Kidney epithelial cell (primary cell): ENCODE results near the gene ALPP. TPM values are rescaled to one million over a fixed set of nuclear protein-coding genes. Genes with fewer than 3 reads are reported as not detected.
"Not testable (repeated sequence)": the region's sequence is repeated elsewhere in the genome, so short reads cannot be mapped to it uniquely, and the experiment has no call there.

Experiments
- DNase-seq: peaks from one replicate; pipeline ENCODE4 v3.0.0-alpha.2; 2010; ENCODE audit warnings: low read depth
- H3K27me3 ChIP-seq: 2 replicates; pipeline ENCODE4 v1.6.0; 2011; ENCODE audit warnings: low read length; ENCODE audit not compliant: control insufficient read depth, insufficient read depth
- H3K36me3 ChIP-seq: 2 replicates; pipeline ENCODE4 v1.5.1; 2011; ENCODE audit warnings: low read length; ENCODE audit not compliant: control insufficient read depth, insufficient read depth
- H3K4me3 ChIP-seq: 2 replicates; pipeline ENCODE4 v1.5.1; 2011; ENCODE audit warnings: low read depth, mild to moderate bottlenecking, control low read depth, low read length
- total RNA-seq: library from RNA; depleted of rRNA; stranded (reverse); fragments of >200 nt; gene quantifications from 2 replicates; pipeline ENCODE4 v1.2.3, GENCODE V29; 2015
- TF ChIP-seq, protein P1 (sequence below): IDR thresholded peaks from 2 replicates; pipeline ENCODE4 v1.5.1; 2011; ENCODE audit warnings: mild to moderate bottlenecking, moderate library complexity, low read length, control low read depth, inconsistent platforms; ENCODE audit not compliant: insufficient read depth, poor library complexity, severe bottlenecking

ALPP gene
- total RNA-seq, 1 donor from 2014 or later: not detected

DNA sequence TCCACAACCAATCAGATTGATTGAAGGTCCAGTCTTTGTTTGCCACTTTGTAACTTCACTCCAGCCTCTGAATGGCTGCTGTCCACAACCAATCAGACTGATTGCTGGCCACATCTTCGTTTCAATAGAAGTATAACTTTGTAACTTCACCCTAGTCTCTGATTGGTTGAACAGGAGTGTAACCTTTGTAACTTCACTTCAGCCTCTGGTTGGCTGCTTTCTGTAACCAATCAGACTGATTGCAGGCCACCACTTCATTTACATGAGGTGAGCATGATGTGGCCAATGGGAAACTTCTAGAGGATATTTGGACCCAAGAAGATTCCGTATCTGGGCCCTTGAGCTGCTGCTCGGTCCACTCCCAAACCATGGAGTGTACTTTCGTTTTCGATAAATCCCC, 16.9 kb upstream of the ALPP start:
- TF ChIP-seq, protein P1, sequence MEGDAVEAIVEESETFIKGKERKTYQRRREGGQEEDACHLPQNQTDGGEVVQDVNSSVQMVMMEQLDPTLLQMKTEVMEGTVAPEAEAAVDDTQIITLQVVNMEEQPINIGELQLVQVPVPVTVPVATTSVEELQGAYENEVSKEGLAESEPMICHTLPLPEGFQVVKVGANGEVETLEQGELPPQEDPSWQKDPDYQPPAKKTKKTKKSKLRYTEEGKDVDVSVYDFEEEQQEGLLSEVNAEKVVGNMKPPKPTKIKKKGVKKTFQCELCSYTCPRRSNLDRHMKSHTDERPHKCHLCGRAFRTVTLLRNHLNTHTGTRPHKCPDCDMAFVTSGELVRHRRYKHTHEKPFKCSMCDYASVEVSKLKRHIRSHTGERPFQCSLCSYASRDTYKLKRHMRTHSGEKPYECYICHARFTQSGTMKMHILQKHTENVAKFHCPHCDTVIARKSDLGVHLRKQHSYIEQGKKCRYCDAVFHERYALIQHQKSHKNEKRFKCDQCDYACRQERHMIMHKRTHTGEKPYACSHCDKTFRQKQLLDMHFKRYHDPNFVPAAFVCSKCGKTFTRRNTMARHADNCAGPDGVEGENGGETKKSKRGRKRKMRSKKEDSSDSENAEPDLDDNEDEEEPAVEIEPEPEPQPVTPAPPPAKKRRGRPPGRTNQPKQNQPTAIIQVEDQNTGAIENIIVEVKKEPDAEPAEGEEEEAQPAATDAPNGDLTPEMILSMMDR: no peak
- H3K36me3 ChIP-seq: no peaks in the 10 kb centered on the region
- no peak overlapping the region for H3K4me3 ChIP-seq
- DNase-seq: no peak
- H3K27me3 ChIP-seq: no peaks in the 10 kb centered on the region

DNA sequence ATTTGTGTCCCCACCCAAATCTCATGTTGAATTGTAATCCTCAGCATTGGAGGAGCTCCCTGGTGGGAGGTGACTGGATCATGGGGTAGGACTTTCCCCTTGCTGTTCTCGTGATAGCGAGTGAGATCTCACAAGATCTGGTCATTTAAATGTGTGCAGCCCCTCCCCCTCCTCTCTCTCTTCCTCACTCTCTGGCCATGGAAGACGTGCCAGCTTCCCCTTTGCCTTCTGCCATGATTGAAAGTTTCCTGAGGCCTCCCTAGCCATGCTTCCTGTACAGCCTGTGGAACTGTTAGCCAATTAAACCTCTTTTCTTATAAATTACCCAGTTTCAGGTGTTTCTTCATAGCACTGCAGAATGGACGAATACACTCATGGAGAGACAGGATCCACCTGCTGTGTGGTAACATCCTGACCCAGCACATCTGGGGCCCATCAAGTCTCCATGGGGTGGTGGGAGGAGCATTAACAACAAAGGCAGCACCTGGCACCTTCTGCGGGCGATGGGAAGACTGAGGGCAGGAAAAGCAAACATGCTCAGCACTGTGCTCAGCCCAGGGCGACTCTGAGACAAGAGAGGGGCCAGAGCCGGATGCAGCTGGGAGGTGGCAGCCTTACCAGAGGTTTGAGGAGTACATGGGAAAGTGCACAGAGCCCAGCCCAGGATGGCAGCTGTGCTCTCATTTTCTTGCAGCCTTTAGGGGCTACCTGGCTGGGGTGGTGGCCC, 16.2 kb upstream of the ALPP start:
- TF ChIP-seq, protein P1: no peak
- H3K36me3 ChIP-seq: no peaks in the 10 kb centered on the region
- no peak for DNase-seq
- peaks cover 2% of the 10 kb centered on the region for H3K27me3 ChIP-seq
- H3K4me3 ChIP-seq: no peak overlapping the region

DNA sequence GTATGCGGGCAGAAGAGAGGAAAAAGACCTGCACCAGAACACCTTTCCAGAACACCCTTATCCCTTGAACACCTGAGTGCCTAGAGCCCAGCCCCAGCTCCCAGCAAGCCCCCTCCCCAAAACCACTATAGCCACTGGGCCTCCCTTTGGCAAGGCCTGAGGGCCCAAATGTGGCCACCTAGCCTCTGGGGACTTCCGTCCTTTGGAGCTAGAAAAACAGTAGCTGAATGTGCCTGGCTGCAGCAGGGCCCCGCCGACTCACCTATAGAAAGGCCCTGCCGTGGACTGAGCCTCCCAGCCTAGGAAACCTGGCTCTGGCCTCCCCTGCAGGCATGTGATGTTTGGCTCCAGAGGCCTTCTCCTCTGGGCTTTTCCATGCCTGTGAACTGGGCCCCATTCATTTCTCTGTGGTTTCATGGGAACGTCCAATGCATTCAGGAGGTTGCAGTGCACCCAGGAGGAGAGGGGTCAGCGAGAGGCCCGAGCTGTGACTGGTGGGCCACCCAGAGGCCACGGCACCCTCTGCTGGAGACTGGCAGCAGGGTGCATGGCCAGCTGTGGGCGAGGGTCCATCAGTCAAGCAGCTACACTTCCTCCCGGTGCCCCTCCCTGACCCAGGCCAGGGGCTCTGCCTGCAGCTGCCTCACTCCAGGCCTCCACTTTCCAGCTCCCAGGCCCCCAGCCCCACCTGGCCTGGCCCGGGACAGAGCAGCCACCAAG, 15.3 kb upstream of the ALPP start:
- H3K27me3 ChIP-seq, DNase-seq, H3K36me3 ChIP-seq, H3K4me3 ChIP-seq: not testable (repeated sequence)

DNA sequence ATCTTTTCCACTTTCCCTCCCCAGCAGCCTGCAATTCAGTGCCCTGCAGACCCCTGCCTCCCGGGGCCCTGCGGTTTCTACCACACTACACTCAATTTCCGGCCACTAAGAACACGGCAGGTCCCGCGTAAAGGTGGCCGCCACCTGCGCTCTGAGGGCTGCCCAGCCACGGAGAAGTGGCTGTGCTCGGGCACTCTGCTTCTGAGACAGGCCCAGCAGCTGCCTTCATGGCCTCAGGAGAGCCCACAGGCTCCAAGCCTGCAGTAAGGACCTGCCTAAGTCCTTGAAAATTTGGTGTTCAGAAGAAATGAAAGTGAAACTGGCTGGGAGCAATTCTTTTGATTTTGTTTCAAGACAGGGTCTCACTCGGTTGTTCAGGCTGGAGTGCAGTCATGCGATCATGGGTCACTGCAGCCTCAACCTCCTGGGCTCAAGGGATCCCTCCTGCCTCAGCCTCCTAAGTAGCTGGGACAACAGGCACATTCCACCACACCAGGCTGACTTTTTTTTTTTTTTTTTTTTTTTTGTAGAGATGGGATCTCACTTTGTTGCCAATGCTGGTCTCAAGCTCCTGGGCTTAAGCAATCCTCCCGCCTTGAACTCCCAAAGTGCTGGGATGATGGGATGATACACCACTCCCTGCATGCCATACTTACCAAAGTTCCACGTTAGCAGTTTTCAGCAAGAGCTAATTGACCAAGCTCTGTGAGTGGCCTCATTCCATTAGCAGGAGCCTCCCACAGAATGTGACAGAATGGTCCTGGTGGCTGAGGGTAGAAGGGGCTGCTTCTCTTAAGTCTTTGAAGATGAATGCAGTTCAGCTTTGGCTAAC, 14.6 kb upstream of the ALPP start:
- H3K27me3 ChIP-seq: peaks cover 2% of the 10 kb centered on the region
- TF ChIP-seq, protein P1: no peak
- no peaks in the 10 kb centered on the region for H3K36me3 ChIP-seq
- no peak for DNase-seq
- no peak overlapping the region for H3K4me3 ChIP-seq

DNA sequence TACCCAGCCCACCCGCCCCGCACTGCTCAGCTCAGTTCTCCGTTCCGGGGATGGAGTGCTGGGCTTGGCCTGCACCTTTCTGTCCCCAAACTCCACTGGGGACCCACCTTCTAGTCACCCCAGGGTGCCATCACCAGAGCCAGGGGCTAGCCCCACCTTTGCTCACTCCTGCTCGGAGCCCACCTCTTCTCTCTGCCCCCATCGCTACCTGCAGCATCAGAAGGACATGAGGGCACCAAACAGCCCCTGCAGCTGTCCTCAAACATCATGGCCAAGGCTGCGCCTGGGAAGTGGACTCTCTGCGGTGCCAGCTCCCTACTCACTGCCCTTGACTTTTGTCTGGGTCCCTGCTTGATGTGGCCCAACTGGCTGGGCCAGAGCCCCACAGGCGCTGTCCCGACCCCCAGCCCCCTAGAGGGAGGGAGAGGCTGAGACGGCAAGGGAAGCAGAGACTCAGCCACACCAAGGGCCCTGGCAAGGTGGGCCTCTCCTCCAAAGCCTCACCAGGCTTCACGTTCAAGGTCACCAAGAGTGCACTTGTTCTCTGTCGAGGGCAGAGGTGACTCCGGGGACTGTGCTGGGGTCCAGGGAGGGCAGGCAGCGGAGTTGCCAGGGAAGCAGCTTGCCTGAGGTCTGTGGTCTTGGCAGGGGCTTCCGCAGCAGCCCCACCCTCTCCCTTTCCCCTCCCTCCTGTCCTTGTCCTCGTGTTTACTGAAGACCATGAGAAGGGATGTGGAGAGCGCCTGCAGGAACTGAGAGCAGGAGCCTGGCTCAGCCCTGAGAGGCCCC, 13.6 kb upstream of the ALPP start:
- not testable (repeated sequence) for DNase-seq, H3K36me3 ChIP-seq, H3K27me3 ChIP-seq, H3K4me3 ChIP-seq

DNA sequence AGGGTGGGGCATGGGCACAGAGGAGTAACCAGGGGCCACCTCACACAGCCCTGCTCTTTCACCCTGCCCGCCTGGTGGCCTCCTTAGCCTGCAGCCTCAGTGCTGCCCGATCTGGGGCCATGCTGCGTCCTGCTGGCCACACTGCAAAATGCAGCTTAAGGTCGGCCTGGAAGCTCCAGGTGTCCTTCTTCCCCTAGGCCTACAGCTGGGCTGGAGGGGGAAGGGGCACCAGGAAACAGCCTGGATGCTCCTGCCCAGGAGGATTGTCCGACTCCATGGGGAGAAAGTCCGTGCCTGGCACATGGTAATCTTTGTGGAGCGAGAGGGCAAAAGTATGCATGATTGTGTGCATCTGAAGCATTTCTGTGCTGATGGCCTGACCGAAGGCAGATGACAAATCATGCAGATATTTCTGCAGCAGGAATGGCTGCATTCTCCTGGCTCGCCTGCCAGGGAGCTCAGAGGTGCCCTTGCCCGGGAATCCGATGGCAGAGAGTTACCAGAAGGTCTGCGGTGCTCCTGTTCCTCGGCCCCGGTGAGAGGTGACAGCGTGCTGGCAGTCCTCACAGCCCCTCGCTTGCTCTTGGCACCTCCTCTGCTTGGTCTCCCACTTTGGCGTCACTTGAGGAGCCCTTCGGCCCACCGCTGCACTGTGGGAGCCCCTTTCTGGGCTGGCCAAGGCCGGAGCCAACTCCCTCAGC, 12.8 kb upstream of the ALPP start:
- Histone ChIP-seq H3K36me3 (no peaks in the 10 kb centered on the region), H3K27me3 (peaks cover 5% of the 10 kb centered on the region), H3K4me3 (no peak overlapping the region)
- TF ChIP-seq, protein P1: peak; percentile 45
- DNase-seq: no peak

DNA sequence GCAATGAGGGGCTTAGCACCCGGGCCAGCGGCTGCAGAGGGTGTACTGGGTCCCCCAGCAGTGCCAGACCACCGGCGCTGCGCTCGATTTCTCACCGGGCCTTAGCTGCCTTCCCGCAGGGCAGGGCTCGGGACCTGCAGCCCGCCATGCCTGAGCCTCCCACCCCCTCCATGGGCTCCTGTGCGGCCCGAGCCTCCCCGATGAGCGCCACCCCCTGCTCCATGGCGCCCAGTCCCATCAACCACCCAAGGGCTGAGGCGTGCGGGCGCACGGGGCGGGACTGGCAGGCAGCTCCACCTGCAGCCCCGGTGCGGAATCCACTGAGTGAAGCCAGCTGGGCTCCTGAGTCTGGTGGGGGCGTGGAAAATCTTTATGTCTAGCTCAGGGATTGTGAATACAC, 12.1 kb upstream of the ALPP start:
- not testable (repeated sequence) for H3K4me3 ChIP-seq, H3K36me3 ChIP-seq, DNase-seq, H3K27me3 ChIP-seq
